CD4-positive, alpha-beta T cell treated with Interleukin-15 for 1 hour (primary cell): ENCODE results near the gene DCAF17.

Experiments
- DNase-seq: peaks from one replicate; pipeline ENCODE4 v3.0.0-alpha.2; 2020

The DCAF17 gene, protein sequence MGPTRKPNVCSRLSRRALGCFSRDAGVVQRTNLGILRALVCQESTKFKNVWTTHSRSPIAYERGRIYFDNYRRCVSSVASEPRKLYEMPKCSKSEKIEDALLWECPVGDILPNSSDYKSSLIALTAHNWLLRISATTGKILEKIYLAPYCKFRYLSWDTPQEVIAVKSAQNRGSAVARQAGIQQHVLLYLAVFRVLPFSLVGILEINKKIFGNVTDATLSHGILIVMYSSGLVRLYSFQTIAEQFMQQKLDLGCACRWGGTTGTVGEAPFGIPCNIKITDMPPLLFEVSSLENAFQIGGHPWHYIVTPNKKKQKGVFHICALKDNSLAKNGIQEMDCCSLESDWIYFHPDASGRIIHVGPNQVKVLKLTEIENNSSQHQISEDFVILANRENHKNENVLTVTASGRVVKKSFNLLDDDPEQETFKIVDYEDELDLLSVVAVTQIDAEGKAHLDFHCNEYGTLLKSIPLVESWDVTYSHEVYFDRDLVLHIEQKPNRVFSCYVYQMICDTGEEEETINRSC

DNA sequence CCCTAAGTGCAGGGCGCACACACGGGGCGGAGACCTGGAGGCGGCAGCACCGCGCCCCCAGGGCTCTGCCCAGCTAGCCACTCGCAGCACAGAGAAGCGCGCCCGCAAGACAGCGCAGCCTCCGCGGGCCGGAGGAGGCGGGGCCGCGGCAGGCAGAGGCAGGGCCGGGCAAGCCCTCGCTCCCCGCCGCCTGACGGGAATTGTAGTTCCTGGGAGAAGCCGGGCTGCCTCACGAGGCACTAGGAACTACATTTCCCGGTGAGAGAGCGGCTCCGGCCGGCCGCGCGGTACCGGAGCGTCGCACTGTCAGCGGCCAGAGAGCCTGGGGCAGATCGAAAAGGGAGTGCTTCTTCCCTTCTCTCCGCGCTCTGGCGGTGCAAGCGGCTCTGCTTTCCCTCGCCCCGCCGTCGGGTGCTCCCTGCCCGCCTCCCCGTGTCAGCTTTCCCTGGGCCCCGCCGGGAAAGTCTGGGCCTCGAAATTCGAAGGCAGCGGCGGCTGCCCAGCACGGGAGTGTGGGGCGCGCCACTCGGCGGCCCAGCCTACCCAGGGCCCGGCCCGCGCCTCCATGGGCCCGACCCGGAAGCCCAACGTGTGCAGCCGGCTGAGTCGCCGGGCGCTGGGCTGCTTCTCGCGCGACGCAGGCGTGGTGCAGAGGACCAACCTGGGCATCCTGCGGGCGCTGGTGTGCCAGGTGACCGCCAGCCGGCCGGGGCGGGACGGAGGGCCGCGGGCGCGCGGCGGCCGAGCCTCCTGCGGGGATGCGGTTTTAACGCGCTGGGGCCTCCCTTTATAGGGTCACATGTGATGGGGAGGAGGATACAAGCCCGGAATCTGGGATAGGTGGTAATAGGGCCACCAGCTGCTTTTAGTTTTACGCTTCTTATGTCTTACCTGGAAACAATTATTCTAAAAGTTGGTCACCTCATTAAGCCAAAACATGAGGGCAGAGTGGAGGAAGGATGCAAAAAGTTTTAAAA is at the start of gene DCAF17:
Gene DCAF17 (plus strand): TSS at position 214 of the 977 bp plus-strand sequence. CDS start 352 bp downstream, at position 566.
- peak; percentile 96 for DNase-seq

- DNase-seq, result no peak
Observed at GRCh38 chr2:171386627-171387026, 47.4 kb upstream of the DCAF17 start.

- no peak for DNase-seq
Observed at GRCh38 chr2:171387052-171387451, 47.0 kb upstream of the DCAF17 start.

DNA sequence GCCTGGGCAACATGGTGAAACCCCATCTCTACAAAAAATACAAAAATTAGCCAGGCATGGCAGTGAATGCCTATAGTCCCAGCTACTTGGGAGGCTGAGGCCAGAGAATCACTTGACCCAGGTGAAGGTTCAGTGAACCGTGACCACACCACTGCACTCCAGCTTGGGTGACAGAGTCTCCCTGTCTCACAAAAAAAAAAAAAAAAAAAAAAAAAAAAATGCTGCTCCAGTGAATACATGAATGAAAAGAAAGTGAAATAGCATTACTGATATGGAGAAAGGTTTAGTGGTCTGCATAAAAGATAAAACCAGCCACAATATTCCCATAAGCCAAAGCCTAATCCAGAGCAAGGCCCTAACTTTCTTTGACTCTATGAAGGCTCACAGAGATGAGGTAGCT is 44.7 kb upstream of the DCAF17 start:
- DNase-seq, result no peak

GRCh38 chr2:171389780-171390179 is 44.2 kb upstream of the DCAF17 start:
- no peak for DNase-seq

GRCh38 chr2:171390941-171391516 is 43.0 kb upstream of the DCAF17 start:
- no peak for DNase-seq

DNA sequence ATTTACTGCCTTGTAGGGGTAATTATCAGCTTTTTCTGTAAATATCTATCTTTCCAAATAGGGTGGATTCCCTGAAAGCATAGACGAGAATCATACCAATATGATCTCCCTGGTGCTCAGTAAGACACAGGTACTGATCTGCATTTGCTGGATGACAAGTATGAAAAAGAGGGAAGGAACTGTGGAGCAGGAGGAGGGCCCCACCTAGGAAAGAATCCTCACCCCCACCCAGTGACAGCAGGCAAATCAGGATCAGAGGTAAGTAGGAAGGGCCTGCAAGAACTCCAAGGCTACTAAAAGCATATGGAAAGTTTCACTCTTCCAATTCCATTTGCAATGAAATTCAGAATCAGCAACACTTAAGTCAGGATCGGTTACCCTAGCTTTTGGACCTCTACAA is 42.5 kb upstream of the DCAF17 start:
- DNase-seq, result no peak

DNA sequence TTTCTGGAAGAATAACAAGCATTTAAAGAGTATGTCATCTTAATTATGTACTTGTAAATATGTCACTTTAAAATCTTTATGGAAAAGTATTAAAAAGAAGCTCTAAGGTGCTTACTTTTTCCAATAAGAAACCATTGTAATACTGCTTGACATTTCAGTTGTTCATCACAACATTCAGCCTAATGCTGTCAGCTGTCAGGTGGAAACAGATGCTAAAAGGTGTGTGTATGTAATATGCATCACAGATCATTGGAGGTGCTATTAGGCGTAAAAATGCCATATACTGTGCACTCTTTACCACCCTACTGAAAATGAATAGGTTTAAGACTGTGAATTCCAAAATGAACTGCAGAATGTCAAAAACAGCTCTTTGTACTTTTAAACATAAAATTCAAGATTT is 40.5 kb upstream of the DCAF17 start:
- DNase-seq, result no peak

DNA sequence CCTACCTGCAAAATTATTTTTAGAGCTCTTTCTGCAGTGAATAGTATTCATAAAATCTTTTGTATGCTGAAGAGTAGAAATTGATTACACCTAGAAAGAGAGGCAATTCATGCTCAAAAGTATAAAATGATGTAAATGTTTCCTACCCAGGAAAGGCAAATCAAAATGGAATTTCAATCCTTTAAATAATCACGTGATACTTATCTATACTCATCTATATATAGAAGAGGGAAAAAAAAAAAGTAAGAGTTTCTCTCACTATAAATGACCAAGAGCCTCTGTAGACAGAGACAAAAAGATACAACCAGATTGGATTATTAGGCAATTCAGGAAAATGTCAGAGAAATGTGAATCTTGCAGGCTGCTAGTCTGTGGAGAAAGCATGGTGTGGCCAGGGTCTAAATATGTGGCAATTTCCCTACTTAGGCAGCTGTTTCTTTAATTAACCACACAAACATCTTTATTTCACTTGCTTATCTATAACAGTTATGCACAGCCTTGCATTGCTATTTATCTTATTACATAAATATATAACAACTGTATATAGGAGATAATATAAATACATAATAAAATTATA is 39.8 kb upstream of the DCAF17 start:
- no peak for DNase-seq

- DNase-seq, result no peak
Observed at GRCh38 chr2:171399292-171399691, 34.7 kb upstream of the DCAF17 start.

- DNase-seq, result no peak
Observed at GRCh38 chr2:171400395-171400794, 33.6 kb upstream of the DCAF17 start.

DNA sequence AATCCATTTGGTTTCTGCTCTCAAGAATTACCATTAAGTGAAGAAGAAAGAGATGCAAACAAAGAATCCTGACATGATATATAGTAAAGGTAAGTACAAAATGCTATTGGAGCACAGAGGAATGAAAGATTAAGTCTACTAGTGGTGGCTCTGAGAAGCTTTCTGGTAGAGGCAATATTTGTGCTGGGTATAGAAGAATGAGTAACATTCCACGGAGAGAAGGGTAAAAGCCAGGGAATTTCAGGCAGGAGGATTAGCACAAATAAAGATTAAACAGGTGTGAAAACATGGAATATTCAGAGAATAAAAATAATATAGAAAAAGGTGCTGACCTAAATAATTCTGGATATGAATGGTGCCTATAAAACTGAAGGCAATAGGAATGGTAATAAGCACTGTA is 32.1 kb upstream of the DCAF17 start:
- DNase-seq, result no peak

GRCh38 chr2:171402906-171403580 is 31.0 kb upstream of the DCAF17 start:
- no peak for DNase-seq

- DNase-seq, result no peak
Observed at GRCh38 chr2:171404261-171404660, 29.8 kb upstream of the DCAF17 start.

- DNase-seq, result no peak
Observed at GRCh38 chr2:171404719-171405118, 29.3 kb upstream of the DCAF17 start.

GRCh38 chr2:171405546-171405945 is 28.5 kb upstream of the DCAF17 start:
- no peak for DNase-seq

DNA sequence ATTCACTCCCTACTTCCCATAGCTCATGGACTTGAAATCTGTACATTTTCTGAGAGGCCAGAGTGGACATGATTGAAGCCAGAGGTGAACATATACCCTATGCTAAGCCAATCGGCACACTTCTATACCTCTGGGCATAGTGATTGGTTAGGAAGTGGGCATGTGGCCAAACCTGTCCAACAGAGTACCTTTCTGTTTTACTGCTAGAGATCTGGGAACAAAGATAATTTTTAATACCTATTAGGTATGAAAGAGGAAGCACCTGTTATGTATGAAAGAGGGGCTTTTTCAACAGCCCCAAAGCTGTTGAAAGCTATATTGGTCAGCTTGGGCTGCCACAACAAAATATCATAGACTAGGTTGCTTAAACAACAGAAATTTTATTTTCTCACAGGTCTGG is 28.0 kb upstream of the DCAF17 start:
- DNase-seq, result peak; percentile 21

DNA sequence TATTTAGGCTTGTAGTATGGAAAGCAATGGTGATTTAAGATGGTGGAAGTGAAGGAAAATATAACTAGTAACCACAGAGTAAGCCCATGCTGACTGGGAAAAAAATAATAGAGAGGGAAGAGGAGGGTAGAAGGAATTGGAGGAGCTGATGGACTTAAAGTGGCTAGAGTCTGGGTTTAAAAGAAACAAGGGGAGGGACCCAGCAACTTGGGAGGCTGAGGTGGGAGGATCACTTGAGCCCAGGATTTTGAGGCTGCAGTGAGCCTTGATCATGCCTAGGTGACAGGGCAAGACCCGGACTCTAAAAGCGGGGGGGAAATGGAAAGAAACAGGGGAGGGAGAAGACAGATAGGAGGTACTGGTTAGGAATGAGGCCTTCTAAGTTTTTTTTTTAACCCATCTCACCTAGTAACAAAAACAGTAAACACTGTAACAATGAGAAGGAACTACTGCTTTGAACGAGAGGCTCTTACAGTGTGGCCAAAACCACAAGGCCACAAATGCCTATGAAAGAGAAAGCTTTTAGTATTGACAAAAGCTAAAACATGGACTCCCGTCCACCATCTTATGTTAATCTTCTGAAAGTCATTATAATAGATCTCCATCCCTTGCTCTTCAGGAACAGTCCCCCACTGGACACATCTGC is 26.9 kb upstream of the DCAF17 start:
- DNase-seq, result no peak

GRCh38 chr2:171407676-171408044 is 26.4 kb upstream of the DCAF17 start:
- no peak for DNase-seq

DNA sequence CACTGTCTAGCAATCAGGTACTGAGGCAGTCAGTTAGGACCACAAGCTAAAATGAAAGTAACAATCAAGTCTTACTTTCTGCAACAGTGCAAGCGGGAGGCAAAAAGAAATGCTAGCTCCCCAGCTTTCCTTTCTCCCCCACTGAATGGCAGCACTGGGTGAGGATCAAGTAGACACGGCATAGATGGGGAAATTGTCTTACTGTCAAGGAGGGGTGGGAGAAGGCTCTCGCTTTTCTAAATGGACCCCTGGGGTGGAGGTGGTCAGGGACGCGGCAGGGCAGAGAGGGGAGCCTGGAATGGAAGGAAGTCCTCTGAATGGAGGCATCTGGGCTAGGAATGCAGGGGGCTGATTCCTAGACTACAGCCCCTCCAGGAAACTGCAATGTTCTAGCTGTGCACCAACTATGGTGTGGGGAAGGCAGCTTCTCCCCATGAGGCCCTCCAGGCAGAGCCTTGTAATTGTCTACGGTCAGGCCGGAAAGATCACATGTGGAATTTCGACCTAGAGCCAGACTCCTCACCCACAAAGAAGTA is 24.5 kb upstream of the DCAF17 start:
- no peak for DNase-seq

DNA sequence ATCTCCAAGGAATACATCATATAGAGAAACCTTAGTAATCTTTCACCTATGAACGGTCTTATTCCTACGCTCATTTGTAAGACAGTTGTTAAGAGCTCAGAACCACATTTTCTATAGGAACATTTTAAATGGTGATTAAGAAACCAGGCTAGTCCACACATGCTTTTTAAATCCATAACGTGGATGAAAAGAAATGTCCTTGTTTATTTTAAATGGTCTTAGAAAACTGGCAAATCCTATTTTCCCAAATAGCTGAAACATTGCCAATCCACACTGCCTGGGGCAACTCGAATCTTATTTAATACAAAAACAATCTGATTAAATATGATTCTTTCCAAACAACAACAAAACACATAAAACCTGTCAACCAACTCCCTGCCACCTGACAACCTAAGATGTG is 23.9 kb upstream of the DCAF17 start:
- no peak for DNase-seq
